NB4 (cell line): ENCODE measurements around the gene GPX1.

Source experiments
- DNase-seq: peaks from one replicate; pipeline ENCODE4 v3.0.0; 2010; ENCODE audit warnings: low read depth
- H3K4me3 ChIP-seq: one replicate; pipeline ENCODE4 v1.5.1; 2011; ENCODE audit warnings: mild to moderate bottlenecking, low read depth, low read length, moderate library complexity
- CTCF ChIP-seq: IDR thresholded peaks from one replicate; pipeline ENCODE4 v1.5.1; 2012; ENCODE audit warnings: low read depth, low read length
- MAX ChIP-seq: IDR thresholded peaks from 2 replicates; pipeline ENCODE4 v1.6.1; 2011; ENCODE audit warnings: low read depth, low read length
- MYC ChIP-seq: IDR thresholded peaks from 2 replicates; pipeline ENCODE4 v1.6.1; 2011; ENCODE audit warnings: low read depth, low read length
- POLR2A ChIP-seq: IDR thresholded peaks from 2 replicates; pipeline ENCODE4 v1.6.1; 2011; ENCODE audit warnings: mild to moderate bottlenecking; ENCODE audit not compliant: insufficient read length; ENCODE audit errors: extremely low read depth

Gene GPX1

GRCh38 chr3:49383387-49383786, 25.2 kb upstream of the GPX1 start:
- no peak for DNase-seq
- no peak for TF ChIP-seq MYC
- TF ChIP-seq POLR2A = no peak
- no peak for TF ChIP-seq CTCF
- TF ChIP-seq MAX = no peak
- H3K4me3 ChIP-seq = no peak overlapping the region

GRCh38 chr3:49378249-49378895, 20.2 kb upstream of the GPX1 start:
- no peak for TF ChIP-seq POLR2A
- TF ChIP-seq CTCF = no peak
- TF ChIP-seq MYC = no peak
- no peak for TF ChIP-seq MAX
- DNase-seq = peak; percentile 70
- no peak overlapping the region for H3K4me3 ChIP-seq

GRCh38 chr3:49377483-49377882, 19.3 kb upstream of the GPX1 start:
- DNase-seq = peak; percentile 89
- H3K4me3 ChIP-seq = no peak overlapping the region
- TF ChIP-seq MAX (no peak), MYC (no peak), POLR2A (no peak), CTCF (no peak)

GRCh38 chr3:49371946-49372345, 13.8 kb upstream of the GPX1 start:
- TF ChIP-seq MAX = no peak
- TF ChIP-seq CTCF = no peak
- TF ChIP-seq MYC = no peak
- no peak for TF ChIP-seq POLR2A
- H3K4me3 ChIP-seq = no peak overlapping the region
- DNase-seq = no peak

GRCh38 chr3:49370585-49371290, 12.6 kb upstream of the GPX1 start:
- no peak for TF ChIP-seq MAX
- TF ChIP-seq CTCF = no peak
- no peak for TF ChIP-seq POLR2A
- TF ChIP-seq MYC = no peak

More at GRCh38 chr3:49370585-49371290, 12.6 kb upstream of the GPX1 start:
- H3K4me3 ChIP-seq = no peak overlapping the region
- DNase-seq = no peak
